T-helper 9 cell (primary cell): ENCODE measurements around the gene FAM117A.

Experiments
- DNase-seq: peaks from one replicate; pipeline ENCODE4 v3.0.0-alpha.2; 2020
- total RNA-seq, 2 donors: gene quantifications; one replicate each; lab custom pipeline; 2026; lab: John Stamatoyannopoulos, UW

FAM117A gene, protein sequence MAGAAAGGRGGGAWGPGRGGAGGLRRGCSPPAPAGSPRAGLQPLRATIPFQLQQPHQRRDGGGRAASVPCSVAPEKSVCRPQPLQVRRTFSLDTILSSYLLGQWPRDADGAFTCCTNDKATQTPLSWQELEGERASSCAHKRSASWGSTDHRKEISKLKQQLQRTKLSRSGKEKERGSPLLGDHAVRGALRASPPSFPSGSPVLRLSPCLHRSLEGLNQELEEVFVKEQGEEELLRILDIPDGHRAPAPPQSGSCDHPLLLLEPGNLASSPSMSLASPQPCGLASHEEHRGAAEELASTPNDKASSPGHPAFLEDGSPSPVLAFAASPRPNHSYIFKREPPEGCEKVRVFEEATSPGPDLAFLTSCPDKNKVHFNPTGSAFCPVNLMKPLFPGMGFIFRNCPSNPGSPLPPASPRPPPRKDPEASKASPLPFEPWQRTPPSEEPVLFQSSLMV
- total RNA-seq = 68.5 to 104 reads per million in 2 donors

DNA sequence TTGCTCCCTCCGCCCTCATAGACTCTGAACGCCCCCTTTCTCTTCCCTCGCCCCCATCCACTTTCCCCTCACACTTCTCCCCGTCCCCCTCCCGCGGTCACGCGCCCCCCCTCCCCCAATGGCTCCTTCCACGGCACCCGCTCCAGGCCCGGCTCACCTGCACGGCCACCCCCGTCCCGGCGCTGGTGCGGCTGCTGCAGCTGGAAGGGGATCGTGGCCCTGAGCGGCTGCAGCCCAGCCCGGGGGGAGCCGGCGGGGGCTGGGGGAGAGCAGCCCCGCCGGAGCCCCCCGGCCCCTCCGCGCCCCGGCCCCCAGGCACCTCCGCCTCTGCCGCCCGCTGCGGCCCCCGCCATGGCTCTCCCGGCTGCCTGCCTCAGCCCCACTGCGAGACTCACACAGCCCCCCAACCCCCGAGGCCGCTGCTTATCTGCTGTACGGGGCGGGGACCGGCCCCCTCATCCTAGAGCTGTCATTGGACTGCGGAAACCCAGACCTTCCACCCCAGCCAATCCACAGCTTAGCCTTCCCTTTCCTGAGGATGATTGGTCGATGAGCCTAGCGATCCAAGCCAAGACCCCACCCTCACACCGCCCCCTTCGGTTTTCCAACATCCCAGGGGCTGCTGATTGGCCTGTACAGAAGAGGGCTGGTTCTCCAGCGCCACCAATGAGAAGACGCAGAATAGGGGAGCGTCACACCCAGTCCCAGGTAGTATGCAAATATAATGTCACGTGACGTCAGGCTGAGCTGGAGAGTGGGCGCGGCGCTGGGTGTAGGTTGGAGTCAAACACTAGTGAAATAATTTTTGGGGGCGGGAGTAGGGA lies at the start of gene FAM117A:
Gene FAM117A, minus strand, starts transcription at position 397 of the 824 bp plus-strand sequence. Its CDS starts 44 bp downstream, at position 353.
- DNase-seq = peak; percentile 87

DNA sequence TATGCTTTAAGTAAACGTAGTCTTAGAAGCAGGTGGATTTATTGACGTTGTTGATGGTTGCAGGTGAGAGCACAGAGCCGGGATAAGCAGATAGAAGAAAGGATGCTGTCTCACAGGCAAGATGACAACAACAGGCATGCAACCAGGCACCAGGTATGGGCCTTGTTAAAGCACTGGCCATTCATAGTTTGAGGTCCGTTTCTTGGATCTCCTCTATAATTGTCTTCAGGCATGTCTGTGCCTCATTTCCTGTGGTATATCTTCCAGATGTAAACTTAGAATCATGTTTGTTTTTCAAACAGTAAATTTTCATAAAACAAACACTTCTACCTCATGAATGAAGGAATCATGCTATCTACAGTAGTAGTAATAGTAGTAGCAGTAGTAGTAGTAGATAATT lies 45.1 kb upstream of the FAM117A start:
- no peak for DNase-seq

DNA sequence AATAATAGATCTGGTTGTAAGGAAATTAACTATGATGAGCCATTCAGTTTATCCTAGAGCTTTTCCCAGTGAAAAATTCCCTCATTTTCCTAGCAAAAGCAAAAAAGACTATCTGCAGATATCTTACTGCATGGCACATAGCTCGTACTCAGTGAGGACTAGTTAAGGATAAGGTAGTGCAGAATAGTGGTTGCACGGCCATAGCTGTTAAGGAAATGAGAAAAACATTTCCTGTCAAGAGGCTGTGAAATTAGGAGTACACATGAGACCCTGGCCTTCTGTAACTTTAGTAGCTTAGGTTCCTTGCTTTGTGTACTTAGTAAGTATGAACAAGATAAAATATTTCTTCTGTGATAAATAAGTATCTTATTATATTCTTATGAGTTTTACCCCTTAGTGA lies 34.8 kb upstream of the FAM117A start:
- DNase-seq = no peak

DNA sequence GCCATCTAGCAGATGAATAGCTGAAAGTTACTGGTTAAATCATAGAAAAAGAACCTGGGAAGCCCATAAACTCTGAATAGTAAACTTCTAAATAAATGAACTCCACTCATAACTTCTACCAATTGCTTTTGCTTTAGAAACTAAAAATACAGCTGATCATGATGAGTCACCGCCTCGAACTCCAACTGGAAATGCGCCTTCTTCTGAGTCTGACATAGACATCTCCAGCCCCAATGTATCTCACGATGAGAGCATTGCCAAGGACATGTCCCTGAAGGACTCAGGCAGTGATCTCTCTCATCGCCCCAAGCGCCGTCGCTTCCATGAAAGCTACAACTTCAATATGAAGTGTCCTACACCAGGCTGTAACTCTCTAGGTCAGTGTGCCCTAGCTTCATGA lies 34.3 kb upstream of the FAM117A start:
- DNase-seq = no peak

DNA sequence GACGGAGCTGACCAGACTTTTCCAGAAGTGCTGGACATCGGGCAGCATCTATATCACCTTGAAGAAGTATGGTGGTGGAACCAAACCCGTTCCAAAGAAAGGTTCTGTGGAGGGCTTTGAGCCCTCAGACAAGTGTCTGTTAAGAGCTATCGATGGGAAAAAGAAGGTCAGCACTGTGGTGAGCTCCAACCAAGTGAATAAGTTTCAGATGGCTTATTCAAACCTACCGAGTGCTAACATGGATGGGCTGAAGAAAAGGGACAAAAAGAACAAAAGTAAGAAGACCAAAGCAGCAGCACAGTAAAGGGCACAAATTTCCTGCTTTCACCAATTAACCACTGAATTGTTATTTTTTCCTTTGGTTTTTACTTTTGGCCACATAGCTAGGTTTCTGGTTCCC lies 31.4 kb upstream of the FAM117A start:
- DNase-seq = no peak

DNA sequence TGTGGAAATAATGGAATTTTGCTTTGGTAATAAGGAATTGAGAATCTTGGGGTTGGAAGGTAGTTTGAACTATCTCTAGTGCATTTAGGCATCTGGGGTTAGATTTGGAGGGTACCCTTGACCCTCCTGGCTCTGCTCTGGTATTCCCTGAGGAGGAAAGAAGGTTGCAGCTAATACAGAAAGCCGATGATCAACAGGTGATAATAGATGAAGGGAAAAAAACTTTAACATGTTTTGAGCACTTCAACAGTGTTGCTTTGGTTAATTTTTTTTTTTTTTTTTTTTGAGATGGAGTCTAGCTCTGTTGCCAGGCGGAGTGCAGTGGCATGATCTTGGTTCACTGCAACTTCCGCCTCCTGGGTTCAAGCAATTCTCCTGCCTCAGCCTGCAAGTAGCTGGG lies 29.4 kb upstream of the FAM117A start:
- no peak for DNase-seq

DNA sequence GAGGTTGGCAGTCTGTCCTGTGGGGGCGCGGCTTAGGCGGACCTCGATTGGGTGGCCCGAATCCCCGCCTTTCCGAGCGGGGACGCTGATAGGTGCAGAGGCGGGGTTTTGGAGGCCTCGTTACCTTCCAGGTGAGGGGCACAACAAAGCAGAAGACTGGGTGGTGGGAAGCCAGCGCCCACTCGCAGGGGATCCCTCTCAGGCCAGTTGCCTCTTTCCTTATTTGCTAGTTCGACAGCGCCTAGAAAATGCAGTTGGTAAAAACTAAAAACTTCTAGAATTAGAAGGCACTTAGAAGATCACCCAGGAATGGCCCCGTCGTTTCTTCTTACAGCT lies 25.3 kb upstream of the FAM117A start:
- DNase-seq = no peak

DNA sequence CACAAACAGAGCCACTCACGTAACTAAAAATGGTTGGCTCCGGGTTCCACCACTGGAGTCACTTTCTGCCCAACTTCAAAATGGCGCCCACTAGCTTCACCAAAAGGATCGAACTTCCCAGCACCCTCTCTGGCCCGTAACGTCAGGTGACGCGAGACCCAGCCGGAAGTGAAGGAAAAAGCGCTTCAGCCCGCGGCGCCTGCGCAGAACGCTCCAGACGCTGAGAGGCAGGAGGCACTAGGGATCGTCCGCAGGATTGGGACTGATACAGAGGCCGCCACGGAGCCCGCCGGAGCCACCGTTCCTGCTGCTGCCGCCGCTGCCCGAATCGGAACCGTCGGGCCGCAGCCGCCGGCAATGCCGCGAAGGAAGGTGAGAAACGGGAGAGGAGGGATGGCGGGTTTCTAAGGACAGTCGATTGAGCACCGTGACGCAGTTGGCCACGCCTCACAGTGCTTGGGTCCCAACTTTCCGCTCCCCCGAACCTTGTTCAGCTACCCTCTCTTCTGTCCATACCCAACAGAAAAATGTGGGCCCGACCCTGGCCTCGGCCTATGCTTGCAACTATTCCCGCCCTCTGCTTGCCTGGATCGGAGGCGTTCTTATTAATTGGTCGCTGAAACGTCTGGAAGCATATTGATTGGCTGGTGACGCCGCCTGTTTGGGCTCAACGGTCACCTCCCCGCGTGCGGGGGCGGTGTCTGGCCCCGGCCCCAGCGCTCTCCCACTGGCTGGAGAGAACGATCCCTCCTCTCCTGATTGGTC lies 24.7 kb upstream of the FAM117A start, which contains the start of gene KAT7:
Gene KAT7, plus strand, starts transcription at position 204 of the 765 bp plus-strand sequence. Its CDS starts 154 bp downstream, at position 358.
- DNase-seq = peak; percentile 95

DNA sequence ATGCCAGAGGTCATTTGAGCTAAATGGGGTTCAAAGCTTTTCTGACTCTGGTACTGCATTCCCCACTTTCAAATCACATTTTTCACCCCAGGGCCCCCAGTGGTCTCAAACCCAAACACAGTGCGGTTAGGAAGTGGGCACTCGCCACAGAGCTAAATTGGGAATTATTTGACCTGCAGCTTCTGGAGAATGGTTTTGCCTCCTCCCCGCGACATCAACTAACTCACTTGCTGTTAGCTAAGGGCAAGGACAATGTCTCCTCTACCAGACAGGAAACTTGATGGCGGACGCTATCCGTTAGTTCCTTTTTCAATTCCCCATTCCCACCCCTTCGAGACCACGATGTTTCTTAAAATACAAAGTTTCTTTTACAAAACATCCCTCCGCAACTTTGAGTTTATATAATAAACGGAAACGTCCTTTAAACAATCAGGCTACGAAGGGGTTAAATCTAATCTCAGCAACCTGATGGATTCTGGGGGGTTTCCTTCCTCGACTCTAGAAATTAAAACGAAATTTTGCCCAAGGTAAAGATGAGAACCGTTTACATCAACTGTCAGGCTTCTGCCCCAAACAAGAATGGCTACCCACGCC lies 24.1 kb upstream of the FAM117A start:
- peak; percentile 6 for DNase-seq

DNA sequence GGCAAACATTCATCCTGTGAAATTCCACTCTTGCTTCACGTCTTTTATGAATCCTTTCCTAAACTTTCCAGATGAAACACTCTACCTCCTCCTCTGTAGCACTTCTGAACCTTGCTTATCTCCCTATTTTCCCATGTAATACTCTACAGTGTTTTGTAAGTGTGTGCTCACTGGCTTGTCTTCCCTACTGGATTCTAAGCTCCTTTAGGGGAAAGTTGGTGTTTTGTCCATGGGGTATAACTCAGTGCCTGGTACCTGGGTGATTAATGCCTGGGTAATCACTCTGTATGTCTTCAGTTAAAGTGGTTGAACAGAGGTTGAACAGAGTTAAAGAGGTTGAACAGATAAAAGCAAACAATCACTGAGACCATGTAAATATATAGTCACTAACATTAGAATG lies 20.7 kb upstream of the FAM117A start:
- DNase-seq = no peak

DNA sequence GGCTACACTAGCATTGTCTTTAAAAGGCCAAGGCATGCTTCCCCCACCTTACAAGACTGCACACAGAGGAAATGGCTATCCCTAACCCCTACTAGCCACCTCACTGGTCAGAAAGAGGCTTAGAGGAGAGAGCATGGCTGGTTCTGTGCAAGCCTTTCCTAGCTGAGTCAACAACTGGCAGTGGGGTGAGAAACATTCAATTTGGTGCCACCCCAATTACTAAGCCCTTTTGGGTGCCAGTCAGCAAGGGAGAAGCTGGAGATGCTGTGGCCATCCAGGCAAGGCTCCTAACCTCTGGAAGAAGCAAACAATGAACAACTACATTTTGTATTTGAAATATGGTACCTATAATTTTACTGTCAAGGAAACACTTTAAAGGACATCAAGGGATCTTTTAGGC lies 19.9 kb upstream of the FAM117A start:
- DNase-seq = no peak

DNA sequence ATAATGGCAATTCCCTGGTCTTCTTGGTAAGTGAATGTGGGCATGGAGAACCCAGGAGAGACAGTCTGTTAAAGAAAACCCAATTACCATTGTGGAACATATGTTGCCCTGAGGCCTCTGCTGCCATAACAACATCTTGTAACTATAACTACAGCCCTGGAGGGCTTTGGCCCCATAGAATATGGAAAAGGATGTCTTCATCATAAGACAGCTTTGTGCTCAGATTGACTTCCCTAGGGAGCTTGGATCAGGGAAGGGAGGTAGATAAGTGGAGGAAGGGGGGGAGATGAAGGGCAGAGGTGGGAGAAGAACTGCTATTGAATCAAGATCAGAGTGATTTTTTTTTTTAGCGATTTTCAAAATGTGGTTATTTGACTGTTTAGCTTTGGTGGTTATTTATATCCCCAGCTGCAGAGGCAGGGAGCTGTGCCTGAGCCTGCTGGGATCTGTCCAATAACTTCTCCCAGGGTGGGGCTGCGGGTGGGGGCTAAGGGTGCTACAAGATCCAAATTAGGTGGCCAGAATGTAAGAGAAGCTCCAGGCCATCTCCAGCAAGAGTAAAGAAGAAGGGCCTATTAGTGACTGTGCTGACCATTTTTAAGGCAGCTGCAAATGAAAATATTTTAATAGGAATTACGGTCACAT lies 19.3 kb upstream of the FAM117A start:
- DNase-seq = no peak

DNA sequence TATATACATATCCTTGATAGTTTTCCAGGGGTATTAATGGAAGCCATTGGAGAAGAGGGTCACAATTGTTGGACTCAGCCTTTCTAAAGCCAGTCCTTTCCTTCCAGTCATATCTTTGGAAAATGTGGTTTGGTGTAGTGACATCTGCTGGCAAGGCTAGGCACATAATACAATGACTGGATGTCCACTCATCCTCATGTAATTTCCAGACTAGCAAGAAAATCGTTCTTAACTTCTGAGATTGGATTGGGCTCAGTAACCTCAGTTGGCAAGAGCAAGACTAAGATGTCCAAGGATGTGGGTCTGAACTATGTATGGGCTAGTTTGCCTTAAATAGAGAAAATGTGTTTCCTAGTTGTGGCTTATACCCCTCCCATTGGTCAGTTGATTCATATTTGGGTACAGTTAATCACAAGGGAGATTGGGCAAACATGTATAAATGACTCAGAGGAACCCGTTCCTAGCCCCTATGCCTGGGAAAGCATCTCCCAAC lies 15.9 kb upstream of the FAM117A start:
- no peak for DNase-seq

DNA sequence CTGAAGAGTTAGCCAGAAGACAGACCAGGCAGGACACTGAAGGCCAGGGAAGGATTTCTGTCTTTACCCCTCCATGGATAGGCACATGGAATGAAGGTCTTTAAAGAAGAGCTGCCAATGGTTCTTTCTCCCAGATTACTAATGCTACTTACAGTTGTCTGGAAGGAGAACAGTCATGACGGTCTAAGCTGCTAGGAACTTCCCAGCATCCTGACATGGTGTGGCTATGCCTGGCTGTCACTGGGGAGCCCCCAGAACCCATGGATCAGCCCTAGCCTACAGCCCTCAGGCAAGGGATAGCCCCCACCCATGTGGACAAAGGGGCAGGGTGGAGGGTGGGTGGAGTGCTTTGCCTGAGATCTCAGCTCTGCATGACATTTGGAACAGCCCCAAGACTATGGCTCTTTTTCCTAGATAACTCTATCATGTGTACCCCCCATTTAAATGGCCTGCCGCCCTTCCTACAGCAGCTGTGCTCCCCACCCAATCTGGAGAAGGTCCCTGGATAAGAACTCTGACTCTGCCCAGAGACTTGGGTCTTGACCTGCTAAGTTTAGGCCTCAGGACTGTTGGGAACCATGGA lies 15.3 kb upstream of the FAM117A start:
- DNase-seq = no peak

DNA sequence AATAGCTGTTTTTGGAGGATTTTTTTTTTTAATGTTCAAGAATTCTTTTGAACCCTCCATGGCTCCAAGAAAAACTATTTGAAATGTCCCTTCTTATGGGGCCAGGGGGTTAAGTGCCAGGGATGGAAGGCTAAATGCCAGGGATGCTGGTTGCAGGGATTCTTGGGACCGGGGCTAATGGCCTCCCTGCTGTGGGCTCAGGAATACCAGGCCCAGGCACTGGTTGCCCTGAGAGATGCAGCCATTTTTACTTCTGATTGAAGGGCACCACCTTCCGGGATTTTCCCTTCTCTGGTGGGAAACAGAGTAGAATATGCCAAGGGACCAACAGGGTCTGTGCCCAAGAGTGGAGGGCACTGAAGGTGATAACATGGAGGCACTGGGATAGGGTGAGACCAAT lies 13.6 kb upstream of the FAM117A start:
- DNase-seq = no peak

DNA sequence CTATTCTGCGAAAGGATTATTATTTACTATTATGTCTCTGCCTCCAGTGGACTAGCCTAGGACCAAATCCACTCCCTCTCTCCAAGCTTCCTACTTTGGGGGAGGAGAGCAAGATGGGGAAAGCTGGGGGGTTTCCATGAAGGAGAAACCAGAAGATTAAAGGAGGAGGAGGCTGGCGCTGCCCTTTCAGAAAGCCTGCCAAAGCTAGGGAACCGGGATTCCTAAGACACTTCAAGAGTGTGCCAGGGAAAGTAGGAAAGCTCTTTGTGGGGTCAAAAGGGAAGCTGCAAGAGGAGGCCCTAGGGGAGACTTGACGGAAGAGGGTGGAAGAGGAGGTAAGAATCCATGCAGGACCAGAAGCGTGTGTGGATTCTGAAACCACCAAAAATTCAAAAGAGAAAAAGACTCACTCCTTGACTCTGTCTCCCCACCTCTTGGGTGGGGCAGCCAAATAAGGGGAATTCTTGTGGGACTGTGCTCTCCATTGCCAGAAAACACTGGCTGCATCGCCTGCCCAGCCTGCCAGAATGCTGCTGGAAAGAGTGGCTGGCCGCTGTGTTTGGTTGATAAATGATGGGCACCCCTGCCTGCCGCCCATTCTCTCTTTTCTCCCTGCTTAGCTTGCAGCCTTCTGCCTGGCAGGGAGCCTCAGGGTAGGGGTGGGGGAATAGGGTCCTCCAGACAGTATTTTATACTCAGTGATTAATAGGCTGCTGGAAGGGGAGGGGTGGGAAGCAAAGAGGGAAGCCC lies 12.8 kb upstream of the FAM117A start:
- DNase-seq = no peak

DNA sequence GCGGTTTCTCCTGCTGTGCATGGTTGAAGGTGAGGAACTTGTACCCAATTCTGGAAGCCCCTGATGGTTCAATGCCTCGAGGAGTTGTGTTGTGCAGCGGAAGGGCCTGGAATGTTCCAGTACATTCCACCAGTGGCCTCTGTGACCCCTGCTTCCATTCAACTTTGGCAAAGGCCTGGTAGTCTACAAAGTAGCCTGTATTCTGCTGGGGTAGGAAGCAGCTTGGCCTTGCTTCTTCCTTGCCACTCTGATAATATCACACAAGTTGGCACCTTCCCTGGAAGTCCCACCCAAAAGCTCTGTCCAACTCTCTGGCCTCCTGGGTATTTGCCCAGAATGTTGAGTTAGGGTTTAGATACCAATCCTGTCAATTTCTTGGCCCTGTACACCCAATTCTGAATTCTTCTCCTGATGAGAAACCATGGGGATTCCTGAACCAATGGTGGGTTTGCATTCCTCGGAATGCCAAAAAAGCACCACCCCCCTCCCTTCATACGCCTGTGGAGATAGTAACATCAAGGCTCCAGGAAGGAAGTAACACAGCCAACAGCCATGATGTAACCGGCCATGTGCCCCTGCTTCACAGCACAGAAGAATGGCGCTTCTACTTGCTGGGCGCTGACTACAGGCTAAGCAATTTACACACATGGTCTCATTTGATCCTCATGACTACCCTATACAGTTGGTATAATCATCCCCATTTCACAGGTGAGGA lies 11.8 kb upstream of the FAM117A start:
- no peak for DNase-seq

DNA sequence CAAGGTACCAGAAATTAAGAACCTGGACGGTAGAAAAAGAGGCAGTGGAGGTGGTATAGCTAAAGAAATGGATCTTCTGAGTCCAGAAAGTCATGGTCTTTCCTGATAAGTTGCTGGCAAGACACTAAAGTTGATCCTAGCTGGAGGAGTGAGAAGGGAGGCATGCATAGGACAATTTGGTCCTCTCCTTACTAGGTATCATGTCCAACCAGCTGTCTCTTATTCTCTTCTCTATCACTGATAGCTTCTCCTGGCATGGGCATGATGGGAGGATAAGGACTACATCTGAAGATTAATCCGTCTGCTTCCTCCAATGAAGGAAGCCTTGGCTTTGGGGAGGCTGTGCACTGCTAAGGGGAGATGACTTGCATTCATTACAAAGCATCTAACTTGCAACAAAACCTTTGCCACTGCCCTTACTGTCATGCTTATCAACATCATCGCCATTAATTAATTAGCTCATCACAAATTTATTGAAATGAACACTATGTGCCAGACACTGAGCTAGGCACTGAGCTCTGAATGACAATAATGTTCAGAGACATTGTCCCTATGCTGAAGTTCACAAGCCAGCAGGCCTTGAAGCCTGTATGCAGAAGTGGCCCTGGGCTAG lies 3.1 kb upstream of the FAM117A start:
- DNase-seq = no peak

DNA sequence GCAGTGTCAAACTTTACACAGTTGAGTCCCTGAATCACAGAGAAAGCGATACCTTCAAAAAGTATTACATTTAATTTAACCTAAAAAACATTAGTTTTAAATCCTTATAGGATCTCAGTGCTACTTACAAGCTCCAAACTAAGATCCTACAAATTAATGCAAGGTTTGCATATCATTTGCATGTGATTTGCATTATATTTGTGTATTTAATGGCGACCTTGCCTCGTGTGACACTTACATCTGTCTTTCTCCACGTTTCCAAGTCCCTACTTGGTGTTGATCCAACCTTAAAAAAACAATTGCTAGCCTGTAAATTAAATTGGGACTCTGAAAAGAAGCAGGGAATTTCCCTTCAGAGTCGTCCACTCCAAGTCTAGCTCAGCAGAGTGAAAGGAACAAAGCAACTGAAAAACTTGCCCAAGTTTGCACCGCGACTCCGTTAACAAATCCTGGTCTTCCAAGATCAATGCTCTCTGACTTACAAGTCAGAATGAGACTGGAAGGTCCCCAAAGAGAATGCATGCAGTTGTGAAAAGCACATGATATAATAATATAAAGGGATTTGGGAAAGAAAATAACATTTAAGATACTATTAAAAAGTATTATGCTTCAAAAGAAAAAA lies 739 bp upstream of the FAM117A start:
- DNase-seq = no peak
